ENCODE results near the gene SEC31A.

SEC31A gene

DNA sequence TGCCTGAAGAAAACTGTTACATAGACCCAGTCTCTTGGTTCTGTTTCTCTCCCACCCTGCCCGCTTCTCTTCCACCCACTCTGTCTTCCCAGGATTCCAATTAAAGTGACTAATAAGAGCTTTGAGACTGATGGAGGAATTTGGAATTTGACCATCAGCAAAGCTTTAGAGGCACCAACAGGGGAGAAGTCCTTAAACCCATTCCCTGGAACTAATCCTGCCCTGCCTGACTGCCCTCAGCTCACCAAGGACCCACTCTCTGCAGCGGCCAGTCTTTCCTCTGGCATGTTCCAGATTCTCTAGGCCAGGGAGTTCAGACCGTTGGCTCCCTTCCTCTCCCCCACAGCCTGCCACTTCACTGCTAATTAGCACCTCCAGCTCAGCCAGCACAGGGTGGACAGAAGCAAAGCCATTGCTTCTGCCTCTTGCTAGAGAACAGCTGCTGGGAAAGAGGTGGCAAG, 116.2 kb downstream of the SEC31A start:
- DNase-seq (ENCODE audit: low spot score in 2 of 2) = no peak
- Histone ChIP-seq H3K27me3 (ENCODE audit: low read depth) (no peaks in the 10 kb centered on the region), H3K36me3 (replicated peaks) (no peaks in the 10 kb centered on the region), H3K4me3 (no peak overlapping the region), H3K4me1 (no peaks in the 10 kb centered on the region), H3K9me3 (no peaks in the 10 kb centered on the region; the same call in 1 of the 2 replicates)
- in situ Hi-C loops (cut with MboI; ENCODE audit: low sequenced_read_pairs) = no loop called here

DNA sequence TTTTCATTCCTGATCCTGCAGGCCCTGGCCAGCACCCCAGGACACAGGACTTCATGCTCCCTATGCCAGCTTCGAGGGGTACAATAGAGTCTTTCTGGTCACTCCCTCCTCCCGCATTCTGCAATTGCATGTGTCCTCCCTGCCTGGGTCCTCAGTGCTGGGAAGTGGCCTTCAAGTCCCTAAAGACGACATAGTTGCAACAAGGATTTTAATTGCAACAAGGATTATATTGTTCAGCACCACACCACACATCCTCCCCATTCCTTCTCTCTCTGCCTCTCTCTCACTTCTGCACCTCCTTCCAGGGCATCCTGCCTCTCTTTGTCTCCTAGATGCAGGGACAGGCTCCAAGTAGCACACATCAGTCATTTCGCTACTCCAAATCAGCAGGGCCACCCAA, 117.9 kb downstream of the SEC31A start:
- Histone ChIP-seq H3K4me3 (no peak overlapping the region), H3K36me3 (replicated peaks) (no peaks in the 10 kb centered on the region), H3K9me3 (no peaks in the 10 kb centered on the region; the same call in 1 of the 2 replicates), H3K27me3 (ENCODE audit: low read depth) (no peaks in the 10 kb centered on the region), H3K4me1 (no peaks in the 10 kb centered on the region)
- in situ Hi-C loops (cut with MboI; ENCODE audit: low sequenced_read_pairs) = no loop called here
- no peak for DNase-seq (ENCODE audit: low spot score in 2 of 2)

DNA sequence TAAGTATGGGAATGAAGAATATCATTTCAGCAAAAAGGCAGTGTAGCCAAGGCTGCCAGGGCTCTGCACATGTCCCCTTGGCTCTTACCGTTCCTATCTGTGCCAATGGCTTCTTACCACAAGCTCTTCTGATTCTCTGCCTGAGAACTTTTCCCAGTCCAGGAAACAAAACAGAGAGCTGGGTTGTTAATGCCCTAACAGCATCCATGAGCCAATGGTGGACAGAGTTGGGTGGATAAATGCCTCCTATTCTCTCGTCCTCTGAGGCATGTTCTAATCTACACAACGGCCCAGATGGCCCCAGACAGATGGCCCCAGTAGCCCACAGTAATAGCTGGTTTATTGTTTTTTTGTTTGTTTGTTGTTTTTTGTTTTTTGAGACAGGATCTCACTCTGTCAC, 120.3 kb downstream of the SEC31A start:
- H3K36me3 ChIP-seq (replicated peaks) = no peaks in the 10 kb centered on the region
- H3K27me3 ChIP-seq (ENCODE audit: low read depth) = no peaks in the 10 kb centered on the region
- no peaks in the 10 kb centered on the region; the same call in 1 of the 2 replicates for H3K9me3 ChIP-seq
- in situ Hi-C loops (cut with MboI; ENCODE audit: low sequenced_read_pairs) = no loop called here
- no peak overlapping the region for H3K4me3 ChIP-seq
- DNase-seq (ENCODE audit: low spot score in 2 of 2) = no peak
- no peaks in the 10 kb centered on the region for H3K4me1 ChIP-seq

Data from HAP-1 (cell line).